Left forelimb (tissue), 1 donor: ENCODE results near the gene LDLRAD3.
"Not testable (repeated sequence)": the region's sequence is repeated elsewhere in the genome, so short reads cannot be mapped to it uniquely, and the experiment has no call there.

Experiments
- DNase-seq: peaks from one replicate; pipeline ENCODE4 v3.0.0-alpha.2; 2018; ENCODE audit warnings: low spot score

The LDLRAD3 gene

GRCh38 chr11:36164506-36165250 lies 220.8 kb downstream of the LDLRAD3 start:
- no peak for DNase-seq

- DNase-seq, result no peak
Measured at GRCh38 chr11:36165621-36166397, 221.9 kb downstream of the LDLRAD3 start.

GRCh38 chr11:36167073-36167472 lies 223.2 kb downstream of the LDLRAD3 start:
- no peak for DNase-seq

- DNase-seq, result no peak
Measured at GRCh38 chr11:36167729-36168128, 223.9 kb downstream of the LDLRAD3 start.

GRCh38 chr11:36177836-36178235 lies 234.0 kb downstream of the LDLRAD3 start:
- DNase-seq, result no peak

- no peak for DNase-seq
Measured at GRCh38 chr11:36186340-36187175, 242.7 kb downstream of the LDLRAD3 start.

- no peak for DNase-seq
Measured at GRCh38 chr11:36187622-36188021, 243.8 kb downstream of the LDLRAD3 start.

- DNase-seq, result not testable (repeated sequence)
Measured at GRCh38 chr11:36189735-36190134, 245.9 kb downstream of the LDLRAD3 start.

GRCh38 chr11:36191941-36192340 lies 248.1 kb downstream of the LDLRAD3 start:
- no peak for DNase-seq

- no peak for DNase-seq
Measured at GRCh38 chr11:36192425-36193289, 248.8 kb downstream of the LDLRAD3 start.

- DNase-seq, result no peak
Measured at GRCh38 chr11:36193290-36193619, 249.4 kb downstream of the LDLRAD3 start.

- DNase-seq, result no peak
Measured at GRCh38 chr11:36193721-36194120, 249.9 kb downstream of the LDLRAD3 start.

- DNase-seq, result no peak
Measured at GRCh38 chr11:36195496-36196354, 251.9 kb downstream of the LDLRAD3 start.

- DNase-seq, result no peak
Measured at GRCh38 chr11:36196411-36196998, 252.6 kb downstream of the LDLRAD3 start.

GRCh38 chr11:36201411-36201810 lies 257.5 kb downstream of the LDLRAD3 start:
- DNase-seq, result no peak

- DNase-seq, result no peak
Measured at GRCh38 chr11:36205536-36205935, 261.7 kb downstream of the LDLRAD3 start.

GRCh38 chr11:36210529-36210928 lies 266.7 kb downstream of the LDLRAD3 start:
- no peak for DNase-seq

- DNase-seq, result no peak
Measured at GRCh38 chr11:36211761-36212430, 268.0 kb downstream of the LDLRAD3 start.

- DNase-seq, result no peak
Measured at GRCh38 chr11:36212564-36213392, 268.9 kb downstream of the LDLRAD3 start.
